GM19467 (cell line): ENCODE data around the gene KRT6B.
"Not testable (repeated sequence)": the region's sequence is repeated elsewhere in the genome, so short reads cannot be mapped to it uniquely, and the experiment has no call there.

Experiments
- ATAC-seq: cut with Tn5 transposase; IDR thresholded peaks from one replicate; pipeline ENCODE4 v1.9.1; 2021; ENCODE audit warnings: mild to moderate bottlenecking, moderate library complexity; ENCODE audit not compliant: unreplicated experiment

Gene KRT6B

DNA sequence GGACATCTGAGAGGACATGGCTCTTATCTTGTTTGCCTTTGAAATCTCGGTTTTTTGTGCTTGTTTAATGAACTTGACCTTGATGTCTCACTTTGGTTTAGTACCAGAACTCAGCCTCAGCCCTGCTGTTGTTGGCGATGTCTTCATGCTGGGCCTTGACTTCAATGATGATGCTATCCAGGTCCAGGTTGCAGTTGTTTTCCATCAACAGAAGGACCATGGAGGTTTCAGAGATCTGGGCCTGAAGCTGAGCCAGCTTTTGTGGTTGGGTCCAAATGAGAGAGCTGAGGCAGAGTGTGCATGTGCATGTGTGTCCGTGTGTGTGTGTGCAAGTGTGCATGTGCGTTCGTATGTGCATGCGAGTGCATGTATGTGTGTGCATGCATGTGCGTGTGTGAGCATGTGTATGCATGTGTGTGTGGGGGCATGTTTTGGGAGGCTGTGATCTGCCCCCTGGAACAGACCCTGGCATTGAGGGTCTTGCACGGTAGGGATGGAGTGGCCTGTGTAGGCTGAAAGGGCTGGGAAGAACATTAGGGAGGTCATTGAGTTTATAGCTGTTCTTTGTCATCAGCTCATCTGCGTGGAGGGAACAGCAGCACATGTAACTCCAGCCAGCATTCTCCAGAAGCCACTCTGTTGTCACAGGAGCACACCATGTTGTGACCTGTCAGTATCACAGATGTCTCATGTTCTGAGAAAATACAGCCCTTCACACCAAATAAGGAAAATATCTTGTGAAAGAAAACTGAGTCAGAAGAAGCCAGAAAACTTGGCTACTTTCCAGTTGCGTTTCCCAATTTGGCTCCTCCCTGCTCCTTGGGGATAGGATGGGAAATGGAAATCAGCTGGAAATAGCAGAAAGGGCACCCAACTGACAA is 35.8 kb downstream of the KRT6B start:
- ATAC-seq: no peak

DNA sequence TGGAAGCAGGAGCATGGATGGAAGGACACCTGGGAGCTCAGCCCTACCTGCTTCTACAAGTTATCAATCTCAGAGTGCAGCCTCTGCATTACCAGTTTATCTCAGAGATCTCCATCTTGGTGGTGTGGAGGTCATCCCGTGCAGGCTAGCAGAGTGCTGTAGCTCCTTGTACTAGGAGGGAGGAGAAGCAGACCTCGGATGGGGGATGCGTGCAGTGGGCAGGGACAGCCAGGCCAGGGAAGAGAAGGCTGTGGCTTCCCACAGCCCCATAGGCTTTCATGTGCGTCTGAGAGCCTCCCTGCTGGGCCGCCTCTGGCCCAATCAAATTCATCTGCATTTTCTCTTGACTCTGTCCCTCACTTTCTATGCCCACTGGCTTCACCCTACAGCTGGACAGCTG is 37.0 kb downstream of the KRT6B start:
- no peak for ATAC-seq

DNA sequence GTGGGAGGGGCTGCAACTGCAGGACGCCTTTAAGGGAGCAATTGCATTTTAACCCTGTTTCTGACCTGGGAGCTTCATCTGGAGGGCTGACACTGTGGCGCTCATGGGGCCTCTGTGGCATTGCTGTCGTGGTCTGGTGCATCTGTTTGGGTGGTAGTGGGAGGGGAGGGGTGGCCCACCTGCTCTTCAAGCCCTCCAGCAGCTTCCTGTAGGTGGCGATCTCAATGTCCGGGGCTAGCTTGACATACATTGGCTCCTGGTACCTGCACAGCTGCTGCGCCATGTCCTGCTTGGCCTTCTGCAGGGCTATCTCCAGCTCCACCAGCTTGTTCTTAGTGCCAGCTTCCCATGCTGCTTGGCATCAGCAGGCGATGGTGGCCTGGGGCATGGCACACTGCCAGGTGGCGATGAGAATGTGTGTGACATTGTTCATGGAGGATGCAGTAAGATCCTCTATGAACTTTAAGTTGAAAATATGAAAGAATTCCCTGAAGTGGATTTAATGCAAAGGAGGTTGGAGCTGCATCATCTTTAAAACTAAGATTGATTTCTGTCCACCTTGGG is 38.1 kb downstream of the KRT6B start:
- ATAC-seq: no peak

DNA sequence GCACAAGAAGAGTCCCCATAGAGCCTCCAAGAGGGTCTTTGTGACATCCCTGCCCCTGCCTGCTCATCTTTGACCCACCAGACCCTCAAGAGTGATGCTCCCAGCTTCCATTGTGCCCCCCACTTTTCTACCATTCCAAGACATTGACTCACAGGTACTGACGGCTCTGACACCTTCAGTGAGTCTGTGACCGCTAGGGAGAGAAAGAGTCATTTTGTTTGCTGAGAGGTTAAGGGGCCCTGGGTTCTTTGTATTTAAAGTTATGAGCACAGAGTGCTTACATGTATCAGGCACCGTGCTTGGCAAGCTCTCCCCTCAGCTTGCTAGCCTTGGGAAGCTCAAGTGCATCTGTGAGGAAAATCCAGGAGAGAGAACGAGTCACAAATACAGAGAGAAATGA is 38.7 kb downstream of the KRT6B start:
- ATAC-seq: no peak

DNA sequence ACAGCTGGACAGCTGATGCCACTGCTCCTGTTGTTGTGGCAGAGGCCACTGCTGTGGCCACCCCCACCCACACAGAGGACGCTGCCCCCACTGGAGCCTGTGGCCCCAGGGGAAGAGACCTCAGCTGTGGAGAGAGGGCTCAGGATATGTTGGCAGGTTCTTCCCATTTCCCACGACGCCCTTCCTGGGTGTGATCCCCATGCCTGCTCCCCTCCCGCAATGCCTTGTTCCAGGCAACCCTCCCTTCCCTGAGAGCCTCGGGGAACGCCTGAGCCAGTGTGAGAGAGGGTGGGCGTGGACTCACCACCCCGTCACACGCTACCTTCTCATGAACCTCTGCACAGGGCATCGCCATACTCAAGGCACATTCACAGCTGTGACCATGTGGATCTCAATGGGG is 40.1 kb downstream of the KRT6B start:
- ATAC-seq: no peak

DNA sequence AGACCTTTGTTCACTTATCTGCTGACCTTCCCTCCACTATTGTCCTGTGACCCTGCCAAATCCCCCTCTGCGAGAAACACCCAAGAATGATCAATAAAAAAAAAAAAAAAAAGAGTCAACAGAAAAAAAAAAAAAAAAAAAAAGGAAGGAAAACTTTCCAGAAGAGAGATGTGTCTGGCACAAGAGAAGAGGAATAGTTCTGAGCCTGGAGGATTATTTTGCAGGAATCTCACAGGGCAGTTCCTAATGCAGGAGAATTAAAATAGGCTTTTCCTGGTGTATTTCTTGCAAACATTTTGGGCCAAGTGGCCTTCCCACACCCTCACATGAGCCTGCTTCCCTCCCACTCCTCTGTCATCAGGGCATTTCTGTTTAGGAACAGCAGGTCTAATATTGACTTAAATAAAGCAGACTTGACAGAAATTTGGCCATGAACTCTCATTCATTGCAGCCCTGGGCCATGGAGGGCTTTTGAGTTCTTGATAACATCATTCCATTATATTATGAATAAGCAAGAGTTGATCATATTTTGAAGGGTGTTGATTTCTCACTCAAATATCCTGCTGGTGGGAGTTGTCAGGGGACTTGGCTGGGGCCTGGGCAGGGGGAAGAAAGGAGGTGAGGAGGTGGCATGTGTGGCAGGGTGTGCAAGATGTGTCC is 41.2 kb downstream of the KRT6B start:
- not testable (repeated sequence) for ATAC-seq

DNA sequence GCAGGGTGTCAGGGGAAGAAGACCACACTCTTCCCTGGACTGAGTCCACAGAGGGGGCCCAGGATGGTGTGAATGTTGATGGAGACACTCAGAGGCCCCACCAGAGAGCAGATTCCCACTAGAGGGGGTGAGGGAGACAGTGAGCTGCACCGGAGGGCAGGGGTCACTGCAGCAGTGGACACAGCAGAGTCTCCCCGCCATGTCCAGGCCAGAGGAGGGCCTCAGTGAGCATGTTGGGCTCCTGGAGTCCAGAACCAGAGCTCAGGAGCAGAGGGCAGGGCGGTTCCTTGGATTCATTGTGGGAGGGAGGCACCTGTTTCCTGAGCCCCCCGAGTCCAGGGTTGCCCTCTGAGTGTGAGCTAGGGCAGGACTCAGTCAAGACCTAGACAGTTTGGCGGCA is 44.0 kb downstream of the KRT6B start:
- ATAC-seq: no peak

DNA sequence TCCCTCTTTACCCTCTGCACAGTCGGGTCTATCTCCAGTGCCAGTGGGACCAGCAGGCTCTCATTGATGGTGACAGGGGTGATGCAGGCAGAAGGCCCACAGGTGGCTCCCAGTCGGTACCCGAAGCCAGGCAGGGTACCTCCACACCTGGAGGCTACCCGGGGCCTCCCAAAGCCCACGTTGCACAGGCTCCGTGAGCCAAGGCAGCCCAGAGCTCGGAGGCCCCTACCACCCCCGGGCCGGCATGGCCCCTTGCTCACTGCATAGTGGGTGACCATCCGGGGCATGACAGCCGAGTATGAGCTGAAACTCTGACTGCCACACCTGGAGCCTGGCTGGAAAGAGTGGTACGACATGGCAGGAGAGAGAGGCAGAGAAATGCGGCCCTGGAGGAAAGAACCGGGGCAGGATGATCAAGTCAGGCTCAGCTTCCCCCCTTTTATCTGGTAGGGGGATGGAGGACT is 46.0 kb downstream of the KRT6B start, which contains the start of gene KRT82:
Gene KRT82, minus strand, starts transcription at position 414 of the 464 bp plus-strand sequence. Its CDS starts 58 bp downstream, at position 356.
- no peak for ATAC-seq

DNA sequence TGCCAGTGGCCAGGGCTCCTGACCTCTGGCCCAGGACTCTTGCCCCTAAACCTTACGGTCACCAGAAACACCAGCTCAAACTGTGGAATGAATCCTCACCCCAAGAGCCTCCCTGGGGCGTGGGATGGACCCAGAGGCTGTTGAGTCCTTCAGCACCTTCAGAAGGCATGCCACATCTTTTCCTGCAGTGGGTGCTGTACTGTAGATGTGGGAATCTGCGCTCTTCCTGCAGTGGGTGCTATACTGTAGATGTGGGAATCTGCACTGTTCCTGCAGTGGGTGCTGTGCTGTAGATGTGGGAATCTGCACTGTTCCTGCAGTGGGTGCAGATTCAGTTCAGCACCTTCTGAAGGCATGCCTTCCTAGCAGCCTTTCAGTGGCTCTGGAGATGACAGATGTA is 47.0 kb downstream of the KRT6B start:
- ATAC-seq: no peak

DNA sequence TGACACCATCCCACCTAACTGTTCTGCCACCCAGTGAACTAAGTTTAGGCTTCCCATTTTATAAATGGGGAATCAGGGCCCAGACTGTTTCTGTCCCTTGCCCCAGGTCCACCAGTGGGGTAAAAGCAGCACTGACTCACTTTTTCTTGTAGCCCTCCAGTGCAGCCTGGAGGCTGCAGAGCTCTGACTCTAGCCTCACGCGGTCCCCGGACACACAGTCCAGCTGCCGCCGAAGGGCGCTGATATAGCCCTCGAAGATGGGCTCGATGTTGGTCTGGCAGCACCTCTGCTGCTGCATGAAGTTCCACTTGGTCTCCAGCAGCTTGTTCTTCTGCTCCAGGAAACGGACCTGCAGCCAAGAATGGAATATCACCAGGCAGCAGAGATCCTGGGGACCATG is 48.4 kb downstream of the KRT6B start:
- no peak for ATAC-seq

DNA sequence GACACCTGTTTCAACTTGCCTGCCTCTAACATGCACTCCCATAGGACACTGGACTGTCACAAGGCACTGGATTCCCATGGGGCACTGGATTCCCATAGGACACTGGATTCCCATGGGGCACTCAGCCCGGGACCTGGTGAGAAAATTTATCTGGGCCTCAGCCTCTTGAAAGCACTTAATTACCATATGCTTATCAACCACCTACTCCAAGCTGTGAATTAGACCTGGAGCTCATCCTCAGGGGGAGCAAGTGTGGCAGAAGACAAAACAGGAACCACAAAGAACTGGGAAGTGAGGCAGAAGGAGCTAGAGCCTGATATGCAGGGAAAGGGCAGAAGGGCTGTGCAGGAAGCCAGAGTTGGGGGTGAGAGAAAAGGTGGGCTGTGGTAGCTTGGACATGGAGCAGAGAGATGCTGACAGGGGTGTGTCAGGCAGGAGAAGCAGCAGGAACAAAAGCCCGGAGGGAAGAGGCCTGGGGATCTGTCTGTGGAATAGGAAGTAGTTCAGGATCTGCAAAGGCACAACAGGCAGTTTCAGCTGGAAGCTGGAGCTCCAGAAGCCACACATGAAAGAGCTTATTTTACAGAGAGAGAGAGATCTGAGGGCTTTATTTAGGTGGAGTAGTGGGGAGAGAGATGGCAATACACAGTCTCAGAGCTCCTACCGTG is 48.9 kb downstream of the KRT6B start:
- no peak for ATAC-seq

DNA sequence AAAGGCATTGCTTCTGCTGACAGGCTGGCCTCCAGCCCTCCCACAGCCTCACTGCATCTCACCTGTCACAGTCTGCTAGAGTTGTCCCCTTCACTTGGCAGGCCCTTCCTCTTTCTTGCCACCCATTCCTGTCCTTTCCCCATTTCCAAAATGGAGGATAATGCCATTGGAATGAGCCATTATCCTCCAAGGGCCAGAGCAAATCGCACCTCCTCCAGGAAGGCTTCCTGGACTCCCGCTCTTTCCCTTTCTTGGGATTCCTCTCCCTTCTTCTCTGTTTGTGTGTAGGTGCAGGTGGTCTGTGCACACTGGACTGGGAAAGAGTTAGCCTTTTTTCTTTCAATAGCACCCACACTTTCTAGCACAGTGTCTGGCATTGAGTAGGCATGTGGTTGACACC is 49.6 kb downstream of the KRT6B start:
- ATAC-seq: no peak

DNA sequence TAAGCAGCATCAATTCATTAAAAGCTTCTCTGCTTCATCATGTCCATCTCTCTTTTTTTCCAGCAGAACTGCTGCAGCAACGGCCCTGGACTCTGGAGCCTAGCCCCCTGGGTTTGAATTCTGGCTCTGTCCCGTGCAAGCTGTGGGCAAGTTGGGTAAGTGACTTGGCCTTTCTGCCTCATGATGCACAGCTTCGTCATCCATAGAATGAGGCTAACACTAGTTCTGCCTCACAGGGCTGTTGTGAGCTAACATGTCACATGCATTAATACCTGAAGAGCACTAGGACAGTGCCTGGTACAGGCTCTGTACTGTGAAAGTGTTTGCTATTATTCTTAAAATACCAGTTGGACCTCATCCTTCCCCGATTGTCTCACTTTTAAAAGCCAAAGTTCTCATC is 50.0 kb downstream of the KRT6B start:
- no peak for ATAC-seq

DNA sequence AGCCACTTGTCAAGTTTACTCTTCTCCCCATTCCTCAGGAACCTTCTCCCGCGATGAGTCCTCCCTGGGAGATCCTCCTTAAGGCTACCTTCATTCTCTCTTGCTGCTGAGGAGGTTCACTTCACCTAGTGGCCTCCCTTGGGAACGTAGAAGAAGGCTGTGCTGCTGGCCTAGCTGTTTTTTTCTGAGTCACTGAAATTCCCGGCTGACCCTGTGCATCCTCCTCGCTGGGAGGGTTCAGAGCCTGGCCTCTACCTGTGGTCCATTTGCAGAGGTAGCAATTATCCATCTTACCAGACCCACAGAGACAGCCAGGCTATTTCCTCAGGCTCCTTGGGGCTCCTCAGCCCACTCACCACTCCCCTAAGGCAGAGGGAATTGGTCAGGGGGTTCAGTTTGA is 50.4 kb downstream of the KRT6B start:
- no peak for ATAC-seq

DNA sequence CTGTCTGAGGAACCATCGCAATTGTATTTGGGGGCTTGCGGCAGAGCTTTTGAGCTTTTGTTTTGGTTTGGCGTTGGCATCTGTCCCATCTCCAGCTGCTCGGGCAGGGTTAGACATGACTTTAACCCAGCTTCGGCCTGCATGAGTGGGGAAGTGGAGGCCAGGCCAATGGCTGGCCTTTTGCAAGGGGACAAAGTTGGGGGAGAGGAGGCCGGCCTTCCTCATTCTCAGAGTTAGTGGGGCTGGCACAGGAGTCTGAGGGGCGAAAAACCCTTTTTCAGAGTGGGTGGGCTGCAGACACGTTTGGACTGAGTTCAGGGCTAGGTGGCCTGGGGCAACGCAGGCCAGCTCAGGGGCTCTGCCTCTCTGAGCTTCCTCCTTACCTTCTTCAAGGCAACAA is 51.0 kb downstream of the KRT6B start:
- no peak for ATAC-seq

DNA sequence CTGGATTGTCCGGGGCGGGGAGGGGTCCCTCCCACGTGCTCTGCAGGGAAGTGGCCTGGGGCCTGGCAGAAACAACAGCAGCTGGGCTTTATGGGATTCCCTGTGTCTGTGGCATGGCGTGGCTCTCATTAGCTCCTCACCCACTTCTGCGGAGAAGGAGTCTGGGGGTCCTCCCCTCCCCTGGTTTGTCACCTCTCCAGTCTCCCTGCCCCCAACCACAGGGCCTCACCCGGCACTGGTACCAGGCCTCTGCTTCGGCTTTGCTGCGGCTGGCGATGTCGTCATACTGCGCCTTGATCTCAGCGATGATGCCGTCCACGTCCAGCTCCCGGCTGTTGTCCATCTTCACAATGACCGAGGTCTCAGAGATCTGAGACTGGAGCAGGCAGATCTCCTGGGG is 52.2 kb downstream of the KRT6B start:
- ATAC-seq: no peak

DNA sequence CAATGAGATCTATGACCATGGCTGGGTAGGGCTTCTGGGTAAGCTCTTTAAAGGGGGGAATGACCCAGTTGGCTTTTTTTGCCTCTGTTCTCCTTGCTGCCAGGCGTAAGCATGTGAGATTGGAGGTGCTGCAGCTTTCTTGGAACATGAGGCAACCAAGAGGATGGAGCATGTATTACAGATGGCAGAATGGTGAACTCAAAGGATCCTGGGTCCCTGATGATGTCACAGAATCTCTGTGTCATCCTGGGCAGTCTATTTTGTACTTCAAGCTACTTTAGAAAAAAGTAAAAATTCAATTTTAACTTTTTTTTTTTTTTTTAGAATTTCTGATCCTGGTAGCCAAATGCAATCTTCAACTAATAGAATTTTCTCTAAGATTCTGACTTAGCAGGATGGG is 53.8 kb downstream of the KRT6B start:
- ATAC-seq: no peak

DNA sequence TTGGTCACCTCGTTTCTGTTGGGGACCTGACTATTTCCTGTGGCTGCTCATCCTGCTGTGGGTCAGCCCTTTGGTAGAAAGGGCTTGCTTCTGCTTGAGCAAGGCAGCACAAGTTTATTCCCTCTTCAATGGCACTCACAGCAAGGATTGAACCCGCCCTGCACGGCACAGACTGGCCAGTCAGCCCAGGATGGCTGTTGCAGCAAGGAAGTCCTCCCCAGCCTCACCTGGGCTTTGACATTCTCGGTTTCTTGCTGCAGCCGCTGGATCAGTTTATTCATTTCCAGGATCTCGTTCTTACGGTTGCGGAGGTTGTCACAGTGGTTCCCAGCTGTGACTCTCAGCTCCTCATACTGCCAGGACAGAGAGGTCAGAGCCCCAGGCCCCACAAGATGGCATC is 55.3 kb downstream of the KRT6B start:
- no peak for ATAC-seq
